ENCODE results near the gene GARNL3. TPM values are rescaled to one million over a fixed set of nuclear protein-coding genes. Genes with fewer than 3 reads are reported as not detected.

Gene GARNL3
- total and polyA plus RNA-seq, 2 of the 13 experiments (the other 11 are each of a cell fraction or from before 2014, with no cell fraction given), result 3.9 to 11.0 TPM

DNA sequence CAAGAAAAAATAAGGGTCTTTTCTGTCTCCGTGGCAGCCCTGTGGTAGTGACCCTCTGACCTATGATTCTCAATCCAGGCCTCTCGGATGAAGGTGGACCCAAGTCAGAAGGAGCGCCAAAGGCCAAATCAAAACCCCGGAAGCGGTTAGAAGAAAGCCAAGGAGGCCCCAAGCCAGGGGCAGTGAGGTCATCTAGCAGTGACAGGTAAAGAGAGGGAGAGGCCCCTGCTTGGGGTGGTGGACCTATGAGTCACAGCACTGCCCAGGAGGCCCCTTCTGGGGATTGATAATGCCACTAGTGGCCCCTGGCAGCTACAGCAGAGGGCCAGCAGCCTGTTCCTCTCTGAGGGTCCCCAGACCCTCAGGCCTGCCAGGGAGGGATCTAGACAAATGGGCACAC, 126.0 kb downstream of the GARNL3 start (continued):
- no peak for TF ChIP-seq TCF12 (IDR thresholded peaks at IDR 0.05)
- peak; percentile 87 for TF ChIP-seq TCF12 (CRISPR knock-in tag; IDR thresholded peaks at IDR 0.05)
- peak; percentile 74; the same call in 1 of the 2 replicates for TF ChIP-seq MIER3 (CRISPR knock-in tag; IDR thresholded peaks at IDR 0.05; ENCODE audit: borderline replicate concordance)
- peak; percentile 97 for TF ChIP-seq PAXIP1 (CRISPR knock-in tag; conservative IDR thresholded peaks at IDR 0.05)
- no peak for TF ChIP-seq RBFOX2 (IDR thresholded peaks at IDR 0.05; ENCODE audit: low read depth, low read length)
- TF ChIP-seq TBX3 (IDR thresholded peaks at IDR 0.05; ENCODE audit: borderline replicate concordance), result no peak
- TF ChIP-seq ZNF263 (CRISPR knock-in tag; IDR thresholded peaks at IDR 0.05), result no peak
- TF ChIP-seq XBP1 (CRISPR knock-in tag; IDR thresholded peaks at IDR 0.05), result no peak
- no peak for TF ChIP-seq POLR2AphosphoS5 (IDR thresholded peaks at IDR 0.05; ENCODE audit: low read depth, low read length)
- TF ChIP-seq ZNF607 (CRISPR knock-in tag; IDR thresholded peaks at IDR 0.05; ENCODE audit: borderline replicate concordance), result peak; percentile 50; the same call in 1 of the 2 replicates
- TF ChIP-seq ZNF878 (CRISPR knock-in tag; IDR thresholded peaks at IDR 0.05), result 0 out of 2 replicates have a peak, but pooled peaks have one; percentile 54
- peak; percentile 54; the same call in 1 of the 2 replicates for TF ChIP-seq HMGXB3 (CRISPR knock-in tag; IDR thresholded peaks at IDR 0.05; ENCODE audit: borderline replicate concordance)
- no peak for TF ChIP-seq SMARCE1 (IDR thresholded peaks at IDR 0.05; ENCODE audit: borderline replicate concordance)
- TF ChIP-seq CHCHD3 (CRISPR knock-in tag; IDR thresholded peaks at IDR 0.05), result no peak
- TF ChIP-seq ZNF556 (CRISPR knock-in tag; IDR thresholded peaks at IDR 0.05; ENCODE audit: borderline replicate concordance), result no peak
- peak; percentile 69 for TF ChIP-seq TEAD3 (CRISPR knock-in tag; optimal IDR thresholded peaks at IDR 0.05; ENCODE audit: borderline replicate concordance)
- TF ChIP-seq, protein P1, sequence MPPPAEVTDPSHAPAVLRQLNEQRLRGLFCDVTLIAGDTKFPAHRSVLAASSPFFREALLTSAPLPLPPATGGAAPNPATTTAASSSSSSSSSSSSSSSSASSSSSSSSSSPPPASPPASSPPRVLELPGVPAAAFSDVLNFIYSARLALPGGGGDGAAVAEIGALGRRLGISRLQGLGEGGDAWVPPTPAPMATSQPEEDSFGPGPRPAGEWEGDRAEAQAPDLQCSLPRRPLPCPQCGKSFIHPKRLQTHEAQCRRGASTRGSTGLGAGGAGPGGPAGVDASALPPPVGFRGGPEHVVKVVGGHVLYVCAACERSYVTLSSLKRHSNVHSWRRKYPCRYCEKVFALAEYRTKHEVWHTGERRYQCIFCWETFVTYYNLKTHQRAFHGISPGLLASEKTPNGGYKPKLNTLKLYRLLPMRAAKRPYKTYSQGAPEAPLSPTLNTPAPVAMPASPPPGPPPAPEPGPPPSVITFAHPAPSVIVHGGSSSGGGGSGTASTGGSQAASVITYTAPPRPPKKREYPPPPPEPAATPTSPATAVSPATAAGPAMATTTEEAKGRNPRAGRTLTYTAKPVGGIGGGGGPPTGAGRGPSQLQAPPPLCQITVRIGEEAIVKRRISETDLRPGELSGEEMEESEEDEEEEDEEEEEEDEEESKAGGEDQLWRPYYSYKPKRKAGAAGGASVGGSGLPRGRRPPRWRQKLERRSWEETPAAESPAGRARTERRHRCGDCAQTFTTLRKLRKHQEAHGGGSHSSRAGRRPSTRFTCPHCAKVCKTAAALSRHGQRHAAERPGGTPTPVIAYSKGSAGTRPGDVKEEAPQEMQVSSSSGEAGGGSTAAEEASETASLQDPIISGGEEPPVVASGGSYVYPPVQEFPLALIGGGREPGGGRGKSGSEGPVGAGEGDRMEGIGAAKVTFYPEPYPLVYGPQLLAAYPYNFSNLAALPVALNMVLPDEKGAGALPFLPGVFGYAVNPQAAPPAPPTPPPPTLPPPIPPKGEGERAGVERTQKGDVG (CRISPR knock-in tag; IDR thresholded peaks at IDR 0.05; ENCODE audit: borderline replicate concordance), result no peak
- TF ChIP-seq BRCA1 (CRISPR knock-in tag; IDR thresholded peaks at IDR 0.05), result no peak
- no peak for TF ChIP-seq PCBP1 (IDR thresholded peaks at IDR 0.05; ENCODE audit: borderline replicate concordance, low read depth, low read length)
- no peak for TF ChIP-seq ARNT2 (CRISPR knock-in tag; IDR thresholded peaks at IDR 0.05; ENCODE audit: low read depth)
- no peak for TF ChIP-seq JDP2 (CRISPR knock-in tag; IDR thresholded peaks at IDR 0.05; ENCODE audit: borderline replicate concordance)
